Muscle of arm (tissue), 12 donors: Measurements from ENCODE around the gene SEC61B. TPM values are rescaled to one million over a fixed set of nuclear protein-coding genes. Genes with fewer than 3 reads are reported as not detected.
A peak's percentile ranks its signal among the peaks of the same experiment; 100 is the strongest.

Experiments used
- DNase-seq: peaks from one replicate; pipeline ENCODE4 v3.0.0-alpha.2; 2013
- polyA plus RNA-seq, 12 donors: library from polyadenylated mRNA; unstranded; fragments of 120-200 nt; gene quantifications; one replicate each; pipeline ENCODE4 v1.2.1, GENCODE V29; 2013; ENCODE audit not compliant: insufficient read length in 12 of 12

Gene SEC61B
- polyA plus RNA-seq, 12 donors = 64.0 to 244 (median 85.0) TPM; not detected in 1

GRCh38 chr9:99266255-99267023 is 44.4 kb downstream of the SEC61B start:
- DNase-seq = peak; percentile 63

- DNase-seq = no peak
Observed at GRCh38 chr9:99269416-99269815, 47.3 kb downstream of the SEC61B start.

- no peak for DNase-seq
Observed at GRCh38 chr9:99270491-99270890, 48.4 kb downstream of the SEC61B start.

- no peak for DNase-seq
Observed at GRCh38 chr9:99272836-99273235, 50.8 kb downstream of the SEC61B start.

- no peak for DNase-seq
Observed at GRCh38 chr9:99274016-99274415, 51.9 kb downstream of the SEC61B start.

GRCh38 chr9:99274495-99274894 is 52.4 kb downstream of the SEC61B start:
- no peak for DNase-seq

Other genes with a start within 250 kb of the SEC61B start
- 10 to 100 TPM in 11 of 12 donors, not detected in 1; 22.1 to 34.1 (median 26.9) TPM for gene TGFBR1, start 117.2 kb upstream of the SEC61B start, polyA plus RNA-seq
- gene ALG2, start 340 bp upstream of the SEC61B start, polyA plus RNA-seq = 10 to 100 TPM in 11 of 12 donors, not detected in 1; 17.2 to 24.6 (median 21.3) TPM